Measurements from ENCODE around the gene CTAG2.

- no peak for TF ChIP-seq CTCF (IDR thresholded peaks at IDR 0.05)
- no peak for TF ChIP-seq POLR2A (IDR thresholded peaks at IDR 0.05)
Measured at GRCh38 chrX:154660541-154660940, 7.2 kb upstream of the CTAG2 start.
